Erythroblast (primary cell): Measurements from ENCODE around the gene PLEKHG3.

Experiments
- DNase-seq, 2 experiments: peaks; one replicate each; lab custom pipeline; 2025; lab: John Stamatoyannopoulos, UW
- GATA1 ChIP-seq: IDR thresholded peaks from 2 replicates; pipeline ENCODE4 v1.6.1; 2011; ENCODE audit warnings: low read depth, mild to moderate bottlenecking, control low read depth, low read length, moderate library complexity
- POLR2A ChIP-seq: IDR thresholded peaks from 2 replicates; pipeline ENCODE4 v1.6.1; 2011; ENCODE audit warnings: mild to moderate bottlenecking, low read length

Gene PLEKHG3

DNA sequence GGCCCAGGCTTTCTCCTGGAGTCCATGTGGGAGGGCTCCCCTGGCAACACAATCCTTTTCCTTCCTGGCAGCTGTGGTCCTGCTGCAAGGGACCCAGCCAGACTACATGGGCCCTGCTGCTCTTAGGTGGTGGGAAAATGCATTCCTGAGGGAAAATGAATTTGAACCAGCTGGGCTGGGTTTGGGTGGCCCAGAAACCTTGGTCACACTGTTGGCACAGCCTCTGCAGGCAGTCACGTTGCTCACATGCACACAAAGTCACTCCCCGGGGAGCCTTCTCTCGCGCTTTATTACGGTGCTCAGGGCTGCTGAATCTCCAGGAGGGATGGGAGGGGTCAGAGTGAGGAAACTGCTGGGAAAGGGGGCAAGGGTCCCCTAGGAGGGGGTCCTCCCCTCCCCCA is 17.2 kb downstream of the PLEKHG3 start:
- no peak for DNase-seq
- no peak for TF ChIP-seq GATA1
- no peak for TF ChIP-seq POLR2A

DNA sequence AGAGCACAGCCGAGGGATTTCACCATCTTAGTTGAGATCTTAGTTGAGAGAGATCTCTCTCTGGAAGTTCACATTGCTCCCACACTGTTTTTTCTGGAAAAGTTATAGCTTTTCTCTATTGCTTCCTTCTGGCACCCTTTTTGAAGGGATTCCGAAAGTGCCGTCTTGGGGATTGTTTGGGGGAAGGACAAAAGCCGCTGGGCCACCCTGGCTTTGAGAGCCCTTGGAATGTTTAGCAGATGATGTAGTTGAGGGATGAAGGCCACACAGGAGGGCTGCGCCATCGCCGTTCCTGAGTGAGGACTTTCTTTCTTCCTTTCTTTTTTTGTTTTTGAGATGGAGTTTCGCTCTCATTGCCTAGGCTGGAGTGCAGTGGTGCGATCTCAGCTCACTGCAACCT is 17.7 kb downstream of the PLEKHG3 start:
- no peak for DNase-seq
- no peak for TF ChIP-seq GATA1
- no peak for TF ChIP-seq POLR2A

DNA sequence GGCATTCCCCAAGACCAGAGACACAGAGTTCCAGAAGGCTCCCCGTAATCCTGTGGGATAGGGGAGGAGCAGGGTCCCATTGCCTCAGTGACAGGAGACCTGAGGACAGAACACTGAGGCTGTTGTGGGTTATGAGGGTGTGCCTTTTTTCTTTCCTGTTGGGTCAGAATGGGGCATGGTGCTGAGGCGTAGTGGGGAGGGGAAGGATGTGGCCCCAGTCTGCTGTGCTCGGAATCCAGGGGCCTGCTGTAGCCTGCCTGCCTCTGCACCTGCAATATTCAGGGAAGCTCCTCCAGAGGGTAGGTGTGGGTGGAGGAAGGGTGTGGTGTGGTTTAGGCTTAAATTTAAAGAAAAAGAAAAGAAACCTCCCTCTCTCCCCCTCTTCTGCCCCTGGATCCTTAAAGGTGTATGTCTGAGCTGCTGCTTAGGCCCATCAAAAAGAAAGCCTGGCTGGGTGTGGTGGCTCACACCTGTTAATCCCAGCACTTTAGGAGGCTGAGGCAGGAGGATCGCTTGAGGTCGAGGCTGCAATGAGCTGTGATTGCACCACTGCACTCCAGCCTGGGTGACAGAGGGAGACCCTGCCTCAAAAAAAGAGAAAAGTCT is 18.7 kb downstream of the PLEKHG3 start:
- TF ChIP-seq POLR2A (no peak), GATA1 (no peak)
- no peak for DNase-seq

DNA sequence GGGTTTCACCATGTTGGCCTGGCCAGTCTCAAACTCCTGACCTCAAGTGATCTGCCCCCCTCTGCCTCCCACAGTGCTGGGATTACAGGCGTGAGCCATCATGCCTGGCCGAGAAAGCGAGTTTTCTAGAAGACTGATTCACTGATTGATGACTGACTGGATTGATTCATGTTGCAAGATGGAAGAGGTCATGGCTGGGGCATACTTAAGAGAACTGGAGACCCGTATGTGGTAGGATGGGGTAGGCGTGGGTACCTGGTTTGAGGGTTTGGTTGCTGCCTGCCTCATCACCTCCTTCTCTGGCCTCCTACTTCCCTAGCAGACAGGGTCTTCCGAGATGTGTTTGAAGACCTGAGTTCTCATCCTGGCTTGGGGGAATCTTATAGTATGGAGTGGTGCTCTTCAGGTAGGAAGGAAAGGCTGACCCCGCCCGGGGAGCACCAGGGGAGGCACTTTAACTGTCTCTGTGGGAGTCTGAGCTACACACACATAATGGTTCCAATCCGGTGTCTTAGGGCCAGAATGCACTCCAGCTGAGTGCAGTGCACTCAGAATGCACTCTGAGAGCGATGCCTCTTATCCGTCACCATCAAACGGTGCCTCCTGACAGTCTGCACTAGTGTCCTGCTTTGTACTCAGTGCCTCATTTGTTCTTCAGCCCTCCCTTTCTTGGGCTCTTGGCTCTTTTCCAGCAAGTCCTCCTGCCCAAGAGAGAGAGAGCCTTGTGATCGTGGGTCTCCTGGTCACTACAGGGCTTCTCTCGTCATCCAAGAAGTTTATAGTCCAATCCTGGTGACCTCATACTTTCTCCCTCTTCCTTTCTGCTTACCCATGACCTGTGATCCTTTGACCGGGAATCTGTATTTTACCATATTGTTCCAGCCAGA is 19.7 kb downstream of the PLEKHG3 start:
- TF ChIP-seq POLR2A (no peak), GATA1 (no peak)

DNA sequence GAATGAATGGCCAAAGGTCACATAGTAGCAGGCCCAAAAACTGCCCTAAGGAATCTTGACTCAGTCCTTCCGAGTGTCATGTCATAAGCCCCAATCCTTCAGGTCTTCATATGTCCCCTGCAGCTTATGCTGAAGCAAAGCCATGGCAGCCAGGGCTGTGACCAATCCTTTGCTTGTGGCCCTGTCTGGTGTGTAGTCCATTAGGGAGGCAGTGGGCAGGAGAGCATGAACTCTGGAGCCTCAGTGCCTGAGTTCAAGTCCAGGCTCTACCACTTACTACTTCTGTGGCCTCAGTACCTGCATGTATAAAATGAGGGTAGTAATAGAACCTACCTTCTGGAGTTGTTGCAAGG is 20.3 kb downstream of the PLEKHG3 start:
- DNase-seq, result no peak
- no peak for TF ChIP-seq POLR2A

More for the DNA sequence above, 19.7 kb downstream of the PLEKHG3 start:
- no peak for DNase-seq

DNA sequence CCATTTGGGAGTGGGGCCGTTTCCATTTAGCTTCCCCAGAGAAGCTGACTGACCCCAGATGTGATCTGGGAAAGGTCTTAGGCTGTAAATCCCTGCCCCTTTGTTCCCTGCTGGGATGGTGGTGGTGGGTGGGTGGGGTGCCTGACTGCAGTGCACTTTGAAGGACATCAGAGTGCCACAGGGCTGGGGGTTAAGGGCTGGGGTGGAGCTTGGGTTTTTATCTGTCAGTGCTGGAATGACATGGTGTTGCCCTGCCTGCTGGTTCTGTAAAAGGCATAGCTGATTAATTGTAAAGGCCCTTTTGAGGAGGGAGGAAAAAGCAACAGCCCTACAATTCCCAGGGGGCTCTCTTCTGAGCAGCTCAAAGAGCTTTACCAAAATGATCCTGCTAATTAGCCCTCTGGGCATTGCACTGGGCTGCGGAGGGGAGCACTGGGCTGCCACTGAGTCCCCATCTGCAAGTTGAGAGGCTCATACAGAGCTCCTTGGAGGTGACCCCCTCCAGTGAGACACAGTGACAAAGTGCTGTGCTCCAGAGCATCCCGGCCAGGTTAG is 21.1 kb downstream of the PLEKHG3 start:
- DNase-seq, result peak; percentile 15 to 33
- TF ChIP-seq POLR2A (no peak), GATA1 (no peak)

DNA sequence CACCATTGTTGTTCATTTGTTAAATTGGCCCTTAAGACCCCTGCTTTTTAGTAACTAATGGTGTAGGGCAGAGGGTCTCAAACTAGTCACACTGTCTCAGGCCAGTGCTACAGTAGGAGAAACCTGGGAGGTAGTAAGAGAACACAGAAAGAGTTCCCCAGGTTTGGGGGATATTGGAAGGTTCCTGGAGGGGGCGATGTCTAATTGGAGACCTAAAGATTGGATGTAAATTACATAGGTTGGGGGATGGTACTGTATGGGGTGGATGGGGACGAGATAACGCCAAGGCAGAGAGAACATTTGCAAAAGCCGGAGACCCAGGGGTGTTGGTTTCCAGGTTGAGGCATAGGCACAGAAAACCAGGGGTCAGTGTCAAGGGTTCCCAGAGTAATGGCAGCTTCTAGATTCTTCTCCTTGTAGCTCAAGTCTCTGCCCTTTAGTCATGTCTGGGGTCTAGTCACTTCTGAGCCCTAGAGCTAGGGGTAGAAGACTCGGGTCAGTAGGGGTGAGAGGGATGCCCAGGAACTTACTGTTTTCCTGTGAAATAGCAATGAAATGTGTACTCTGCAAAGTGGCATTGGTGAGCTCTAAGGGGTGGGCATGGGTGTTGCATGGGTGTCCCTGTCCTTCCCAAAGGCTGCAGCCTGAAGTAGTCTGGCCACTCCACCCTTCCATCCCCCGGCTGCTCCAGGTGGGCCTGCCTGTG is 21.8 kb downstream of the PLEKHG3 start:
- no peak for DNase-seq
- TF ChIP-seq POLR2A (no peak), GATA1 (no peak)

DNA sequence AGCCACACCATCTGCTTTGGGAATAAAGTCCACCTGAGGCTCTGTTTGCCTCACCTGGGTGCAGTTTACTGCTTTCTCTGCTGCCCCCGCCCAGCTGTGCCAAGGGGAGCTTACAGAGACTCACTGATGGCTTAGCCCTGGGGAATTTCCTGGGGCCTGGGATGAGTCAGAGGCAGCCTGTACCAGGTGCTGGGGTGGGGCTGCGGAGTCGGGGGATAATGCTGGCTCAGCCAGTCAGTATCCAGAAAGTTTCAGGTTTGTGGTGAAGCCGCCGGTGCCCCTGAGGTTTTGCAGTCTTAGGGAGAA is 22.3 kb downstream of the PLEKHG3 start:
- TF ChIP-seq POLR2A, result no peak
- TF ChIP-seq GATA1, result no peak
- DNase-seq, result no peak

DNA sequence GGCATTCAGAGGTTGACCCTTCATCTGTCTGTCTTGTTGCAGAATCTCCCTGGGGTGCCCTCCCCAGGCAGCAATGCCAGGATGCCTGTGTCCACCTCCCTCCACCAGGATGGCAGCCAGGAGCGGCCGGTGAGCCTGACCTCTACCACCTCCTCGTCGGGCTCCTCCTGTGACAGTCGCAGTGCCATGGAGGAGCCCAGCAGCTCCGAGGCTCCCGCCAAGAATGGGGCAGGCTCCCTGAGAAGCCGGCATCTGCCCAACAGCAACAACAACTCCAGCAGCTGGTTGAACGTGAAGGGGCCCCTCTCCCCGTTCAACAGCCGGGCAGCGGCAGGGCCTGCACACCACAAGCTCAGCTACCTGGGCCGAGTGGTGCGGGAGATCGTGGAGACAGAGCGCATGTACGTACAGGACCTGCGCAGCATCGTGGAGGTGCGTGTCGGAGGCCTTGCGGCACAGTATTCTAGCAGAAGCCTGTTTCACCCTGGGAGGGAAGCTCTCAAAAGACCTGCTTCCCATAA is 23.4 kb downstream of the PLEKHG3 start:
- TF ChIP-seq POLR2A (no peak), GATA1 (no peak)
- DNase-seq, result no peak

DNA sequence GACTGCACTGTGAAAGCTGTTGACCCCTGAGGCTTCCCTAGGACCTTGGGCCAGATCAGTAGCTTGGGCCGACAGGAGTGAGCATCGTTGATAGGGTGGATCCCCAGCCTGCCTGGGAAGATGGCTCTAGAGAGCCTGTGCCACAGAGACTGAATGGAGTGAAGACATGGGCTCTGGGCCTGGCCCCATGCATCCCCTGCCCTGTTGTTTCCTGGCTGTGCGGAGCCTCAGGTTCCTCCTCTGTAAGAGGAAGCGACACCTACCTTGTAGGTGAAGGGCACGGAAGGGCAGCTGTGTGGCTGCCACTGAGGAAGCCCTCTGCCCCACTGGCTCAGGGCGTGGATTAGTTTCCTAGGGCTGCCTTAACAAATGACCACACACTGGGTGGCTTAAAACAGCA is 23.9 kb downstream of the PLEKHG3 start:
- DNase-seq, result no peak
- TF ChIP-seq GATA1 (no peak), POLR2A (no peak)

DNA sequence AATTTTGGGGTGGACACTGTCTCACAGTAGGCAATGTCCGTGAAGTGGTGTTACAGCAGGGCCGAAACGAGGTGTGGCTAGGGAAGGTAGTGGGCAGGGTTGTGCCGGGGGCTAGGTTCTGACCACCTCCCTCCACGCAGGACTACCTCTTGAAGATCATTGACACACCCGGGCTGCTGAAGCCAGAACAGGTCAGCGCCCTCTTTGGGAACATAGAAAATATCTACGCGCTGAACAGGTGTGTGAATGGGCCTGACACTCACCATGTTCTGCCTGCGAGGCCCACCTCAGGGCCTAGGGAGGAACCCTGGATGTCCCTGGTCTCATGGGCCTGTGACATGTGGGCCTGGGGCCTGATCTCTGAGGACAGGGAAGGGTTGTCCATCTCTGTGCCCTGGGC is 24.6 kb downstream of the PLEKHG3 start:
- no peak for TF ChIP-seq POLR2A
- no peak for TF ChIP-seq GATA1
- no peak for DNase-seq

DNA sequence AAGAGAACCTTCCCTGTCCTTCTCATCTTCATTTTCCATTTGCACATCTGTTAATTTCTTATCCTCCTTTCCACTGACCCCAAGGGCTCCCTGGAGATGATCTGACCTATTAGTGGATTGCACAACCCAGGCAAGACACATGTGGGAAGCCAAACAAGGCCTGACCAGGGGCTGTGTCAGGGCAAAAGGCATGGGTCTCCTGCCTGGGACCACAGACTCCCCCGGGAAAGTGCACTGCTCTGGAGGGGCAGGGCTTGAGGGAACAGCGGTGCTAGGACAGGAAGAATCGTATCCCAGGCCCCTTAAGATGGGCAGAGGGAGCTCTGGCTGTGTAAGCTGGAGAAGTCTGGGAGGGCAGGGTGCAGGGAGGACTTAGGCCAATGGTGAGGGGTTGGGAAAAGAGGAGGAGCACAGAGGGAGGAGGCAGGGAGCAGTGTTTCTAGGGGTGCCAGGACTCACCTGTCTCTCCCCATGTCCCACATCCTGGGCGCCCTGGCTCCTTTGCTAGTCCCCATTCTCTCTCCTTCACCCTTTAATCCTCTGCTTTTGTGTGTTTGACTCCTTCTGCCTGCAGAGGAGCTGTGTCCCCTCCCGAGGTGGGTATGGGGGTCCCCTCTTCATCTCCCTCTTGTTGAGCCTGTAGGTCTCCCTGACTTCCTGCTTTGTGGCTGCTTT is 25.3 kb downstream of the PLEKHG3 start:
- no peak for DNase-seq
- TF ChIP-seq GATA1 (no peak), POLR2A (no peak)

DNA sequence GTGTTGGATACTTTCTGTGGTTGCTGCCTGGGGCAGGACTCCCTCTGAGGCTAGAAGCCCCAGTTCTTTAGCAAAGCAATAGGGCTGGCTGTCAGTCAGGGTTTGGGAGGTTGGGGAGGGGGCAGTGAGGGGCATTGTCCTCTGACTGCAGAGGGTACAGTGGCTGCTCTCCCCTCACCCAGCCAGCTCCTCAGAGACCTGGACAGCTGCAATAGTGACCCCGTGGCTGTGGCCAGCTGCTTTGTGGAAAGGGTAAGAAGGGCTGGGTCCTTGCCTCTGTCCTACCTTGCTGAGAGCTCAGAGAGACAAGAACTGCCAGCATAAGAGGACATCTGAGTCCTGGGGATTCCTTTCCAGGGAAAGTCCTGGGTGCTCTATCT is 25.8 kb downstream of the PLEKHG3 start:
- DNase-seq, result no peak
- TF ChIP-seq GATA1 (no peak), POLR2A (no peak)
